ENCODE measurements around the gene LPIN2.

DNA sequence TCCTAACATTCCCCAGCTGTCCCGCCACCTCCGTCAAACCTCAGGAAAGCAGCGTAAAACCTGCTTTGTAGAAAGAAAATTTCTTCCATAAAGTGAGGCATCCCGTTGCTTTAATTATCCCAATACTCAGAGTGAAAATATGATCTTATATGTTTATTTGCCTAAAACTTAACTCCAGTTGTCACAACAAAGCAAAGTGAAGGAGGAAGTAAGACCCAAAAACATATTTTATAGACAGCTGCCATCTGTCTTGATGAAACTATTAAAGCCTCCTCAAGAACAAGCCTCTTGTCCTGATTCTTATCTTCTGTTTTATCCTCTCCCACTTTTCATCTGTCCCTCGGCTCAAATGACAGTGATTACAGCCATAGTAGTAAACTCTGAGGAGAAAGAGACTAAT lies 28.9 kb upstream of the LPIN2 start:
- no peak for TF ChIP-seq CTCF (IDR thresholded peaks at IDR 0.05 in 8 of 11, conservative IDR thresholded peaks at IDR 0.05 in 3 of 11)
- no peak for TF ChIP-seq POLR2AphosphoS5 (IDR thresholded peaks at IDR 0.05)
- no peak for TF ChIP-seq POLR2A (IDR thresholded peaks at IDR 0.05)

All from spleen (tissue), 7 donors.